RWPE2 (cell line): Measurements from ENCODE around the gene FKBP15.
"Not testable (repeated sequence)": the region's sequence is repeated elsewhere in the genome, so short reads cannot be mapped to it uniquely, and the experiment has no call there.

ENCODE experiments used
- ATAC-seq: fragments of 200-7000 bp; cut with Tn5 transposase; 3 replicates; pipeline ENCODE4 v1.9.1; 2021; ENCODE audit warnings: low read depth
- DNase-seq: peaks from one replicate; pipeline ENCODE4 v3.0.0-alpha.2; 2020; ENCODE audit warnings: low spot score
- H3K27ac ChIP-seq: fragments of 450-650 bp; 2 replicates; pipeline ENCODE4 v1.5.1; 2017; ENCODE audit warnings: mild to moderate bottlenecking; ENCODE audit not compliant: poor library complexity, severe bottlenecking
- H3K27me3 ChIP-seq: fragments of 250-450 bp; sonication (Bioruptor Pico); 2 replicates; pipeline ENCODE4 v1.5.1; 2021; ENCODE audit warnings: mild to moderate bottlenecking, moderate library complexity; ENCODE audit not compliant: insufficient read depth, poor library complexity, severe bottlenecking
- H3K36me3 ChIP-seq: fragments of 250-450 bp; sonication (Bioruptor Pico); 2 replicates; pipeline ENCODE4 v1.5.1; 2020; ENCODE audit warnings: low read depth, mild to moderate bottlenecking, moderate library complexity
- H3K4me1 ChIP-seq: fragments of 250-450 bp; sonication (Bioruptor Pico); 2 replicates; pipeline ENCODE4 v1.5.1; 2021; ENCODE audit warnings: mild to moderate bottlenecking, moderate library complexity; ENCODE audit not compliant: insufficient read depth, poor library complexity, severe bottlenecking
- H3K4me3 ChIP-seq: fragments of 250-450 bp; sonication (Bioruptor Pico); 2 replicates; pipeline ENCODE4 v1.5.1; 2021; ENCODE audit warnings: mild to moderate bottlenecking, moderate library complexity; ENCODE audit not compliant: severe bottlenecking
- H3K9me3 ChIP-seq: fragments of 250-450 bp; sonication (Bioruptor Pico); 2 replicates; pipeline ENCODE4 v1.5.1; 2021; ENCODE audit warnings: mild to moderate bottlenecking, moderate library complexity; ENCODE audit not compliant: severe bottlenecking
- CTCF ChIP-seq: fragments of 450-650 bp; IDR thresholded peaks from one replicate; pipeline ENCODE4 v1.5.1; 2017; ENCODE audit warnings: mild to moderate bottlenecking, moderate library complexity; ENCODE audit not compliant: poor library complexity, severe bottlenecking

Gene FKBP15

GRCh38 chr9:113129884-113130283 is 91.2 kb downstream of the FKBP15 start:
- Histone ChIP-seq H3K36me3 (no peaks in the 10 kb centered on the region), H3K4me1 (no peaks in the 10 kb centered on the region), H3K9me3 (no peaks in the 10 kb centered on the region), H3K27ac (no peak overlapping the region), H3K27me3 (no peaks in the 10 kb centered on the region), H3K4me3 (no peak overlapping the region)
- ATAC-seq (no peak), DNase-seq (no peak)
- TF ChIP-seq CTCF: no peak

DNA sequence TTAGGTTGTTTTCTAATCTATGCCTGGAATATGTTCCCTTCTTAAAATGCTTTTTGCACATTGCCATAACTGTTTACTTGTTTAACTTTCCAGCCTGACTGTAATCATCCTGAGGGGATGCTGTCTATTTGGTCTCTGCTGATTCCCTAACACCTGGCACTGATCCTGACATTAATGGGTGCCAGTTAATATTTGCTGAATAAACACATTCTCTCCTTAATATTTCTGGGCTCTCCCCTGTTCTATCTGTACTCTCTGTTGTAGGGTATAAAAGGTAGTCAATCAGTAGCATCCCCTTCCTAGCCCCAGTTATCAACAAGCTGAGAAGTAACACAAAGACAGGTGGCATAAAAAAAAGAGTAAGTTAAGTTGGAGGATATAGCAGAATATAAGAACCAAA is 91.6 kb downstream of the FKBP15 start:
- Histone ChIP-seq H3K27ac (no peak overlapping the region), H3K9me3 (no peaks in the 10 kb centered on the region), H3K4me1 (no peaks in the 10 kb centered on the region), H3K27me3 (no peaks in the 10 kb centered on the region), H3K4me3 (no peak overlapping the region), H3K36me3 (no peaks in the 10 kb centered on the region)
- DNase-seq (no peak), ATAC-seq (no peak)
- TF ChIP-seq CTCF: no peak

DNA sequence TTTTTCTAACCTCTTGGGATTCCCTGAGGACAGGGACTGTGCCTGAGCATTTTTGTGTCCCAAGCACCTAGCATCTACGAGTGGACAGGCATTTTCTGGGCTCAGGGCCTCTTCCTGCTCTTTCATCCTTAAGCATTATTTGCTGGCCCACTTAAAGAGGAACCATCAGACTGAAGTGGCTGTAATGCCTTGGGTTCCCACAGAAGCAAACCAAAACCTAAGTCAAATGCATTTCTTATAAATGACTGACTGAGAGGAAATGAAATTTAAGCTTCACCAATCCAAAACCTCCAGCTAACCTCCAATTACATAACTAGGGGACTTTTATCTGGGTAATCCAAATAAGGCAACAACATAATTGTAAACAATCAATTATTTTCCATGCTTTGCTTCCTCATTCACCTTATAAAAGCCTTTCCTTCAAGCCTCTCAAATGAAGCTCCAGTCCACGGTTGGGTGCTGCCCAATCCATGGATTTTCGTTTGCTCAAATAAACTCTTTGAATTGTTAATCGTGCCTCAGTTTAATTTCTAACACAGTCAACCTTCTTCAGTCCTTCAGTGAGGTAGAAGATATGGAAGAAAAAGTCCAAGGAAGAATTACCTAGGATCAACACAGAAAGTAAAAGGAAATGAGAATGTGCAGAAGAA is 95.6 kb downstream of the FKBP15 start:
- no peaks in the 10 kb centered on the region for H3K9me3 ChIP-seq
- no peaks in the 10 kb centered on the region for H3K36me3 ChIP-seq
- no peak for DNase-seq
- no peaks in the 10 kb centered on the region for H3K4me1 ChIP-seq
- no peak for TF ChIP-seq CTCF
- no peak overlapping the region for H3K27ac ChIP-seq
- no peak overlapping the region for H3K4me3 ChIP-seq
- H3K27me3 ChIP-seq: no peaks in the 10 kb centered on the region
- no peak for ATAC-seq

- H3K27ac ChIP-seq, H3K4me3 ChIP-seq, ATAC-seq, DNase-seq, H3K27me3 ChIP-seq, H3K9me3 ChIP-seq, H3K4me1 ChIP-seq, H3K36me3 ChIP-seq: not testable (repeated sequence)
Observed at GRCh38 chr9:113118829-113119228, 102.2 kb downstream of the FKBP15 start.
